ENCODE measurements around the gene ANP32E.
A peak's percentile ranks its signal among the peaks of the same experiment; 100 is the strongest.

The ANP32E gene

DNA sequence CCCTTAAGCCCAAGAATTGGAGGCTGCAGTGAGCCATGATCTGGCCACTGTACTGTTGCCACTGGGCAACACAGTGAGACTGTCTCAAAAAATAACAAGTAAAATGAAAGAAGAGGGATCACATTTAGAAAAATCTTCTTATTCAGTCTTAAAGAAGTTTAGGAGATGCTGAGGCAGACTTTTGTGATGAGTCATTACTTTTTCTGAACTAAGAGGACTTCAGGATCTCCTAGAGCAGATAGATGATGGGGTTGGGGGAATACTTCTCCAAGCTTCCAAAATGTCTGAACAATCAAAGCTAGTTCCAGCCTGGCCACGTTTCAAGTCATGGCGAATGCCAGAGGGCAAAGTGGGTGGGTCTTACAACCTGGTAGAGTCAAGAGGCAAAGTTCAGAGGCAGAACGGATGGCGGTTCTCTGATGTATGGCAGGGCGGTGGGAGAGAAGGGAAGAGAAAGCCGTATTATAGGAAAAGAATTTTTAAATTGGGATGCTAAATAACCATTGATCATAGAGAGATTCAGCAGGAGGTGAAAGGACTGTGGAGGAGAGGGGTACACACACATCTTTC is 44.3 kb upstream of the ANP32E start:
- H3K27me3 Mint-ChIP-seq (ENCODE audit: low read depth) = peaks cover 6% of the 10 kb centered on the region
- H3K9me3 Mint-ChIP-seq = no peaks in the 10 kb centered on the region
- peak overlapping the region; percentile 47 to 70 (median 68) for H3K4me3 Mint-ChIP-seq
- TF ChIP-seq, protein P1, sequence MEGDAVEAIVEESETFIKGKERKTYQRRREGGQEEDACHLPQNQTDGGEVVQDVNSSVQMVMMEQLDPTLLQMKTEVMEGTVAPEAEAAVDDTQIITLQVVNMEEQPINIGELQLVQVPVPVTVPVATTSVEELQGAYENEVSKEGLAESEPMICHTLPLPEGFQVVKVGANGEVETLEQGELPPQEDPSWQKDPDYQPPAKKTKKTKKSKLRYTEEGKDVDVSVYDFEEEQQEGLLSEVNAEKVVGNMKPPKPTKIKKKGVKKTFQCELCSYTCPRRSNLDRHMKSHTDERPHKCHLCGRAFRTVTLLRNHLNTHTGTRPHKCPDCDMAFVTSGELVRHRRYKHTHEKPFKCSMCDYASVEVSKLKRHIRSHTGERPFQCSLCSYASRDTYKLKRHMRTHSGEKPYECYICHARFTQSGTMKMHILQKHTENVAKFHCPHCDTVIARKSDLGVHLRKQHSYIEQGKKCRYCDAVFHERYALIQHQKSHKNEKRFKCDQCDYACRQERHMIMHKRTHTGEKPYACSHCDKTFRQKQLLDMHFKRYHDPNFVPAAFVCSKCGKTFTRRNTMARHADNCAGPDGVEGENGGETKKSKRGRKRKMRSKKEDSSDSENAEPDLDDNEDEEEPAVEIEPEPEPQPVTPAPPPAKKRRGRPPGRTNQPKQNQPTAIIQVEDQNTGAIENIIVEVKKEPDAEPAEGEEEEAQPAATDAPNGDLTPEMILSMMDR (IDR thresholded peaks at IDR 0.05; ENCODE audit: unreplicated experiment in 3 of 3) = no peak
- peaks cover 47% of the 10 kb centered on the region for H3K36me3 Mint-ChIP-seq (ENCODE audit: low read depth)
- peaks cover 31% of the 10 kb centered on the region for H3K4me1 Mint-ChIP-seq
- H3K27ac Mint-ChIP-seq = no peak overlapping the region

DNA sequence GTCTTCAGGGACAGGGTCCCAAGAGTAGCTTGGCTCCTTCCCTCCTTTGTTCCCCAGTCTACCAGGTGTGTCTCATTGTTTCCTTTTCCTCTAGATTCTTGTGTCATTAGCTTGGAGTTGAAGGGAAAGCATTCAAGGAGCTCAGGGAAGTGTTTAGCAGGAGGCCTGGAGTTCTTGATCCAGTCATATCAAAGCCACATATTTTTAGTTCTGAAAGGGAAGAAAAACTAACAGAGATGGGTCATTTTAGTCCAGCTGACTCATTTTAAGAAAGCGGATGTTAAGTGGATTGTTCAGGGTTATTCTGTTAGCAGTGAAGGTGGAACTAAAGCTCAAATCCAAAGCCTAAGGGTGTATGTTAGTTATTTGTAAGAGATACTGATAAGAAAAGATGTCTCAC is 37.4 kb upstream of the ANP32E start:
- peaks cover 24% of the 10 kb centered on the region for H3K36me3 Mint-ChIP-seq (ENCODE audit: low read depth)
- TF ChIP-seq, protein P1 (IDR thresholded peaks at IDR 0.05; ENCODE audit: unreplicated experiment in 3 of 3) = no peak
- peaks cover 35% of the 10 kb centered on the region for H3K4me1 Mint-ChIP-seq
- peak overlapping the region; percentile 84 to 90 (median 88) for H3K4me3 Mint-ChIP-seq
- H3K27me3 Mint-ChIP-seq (ENCODE audit: low read depth) = peaks cover 6% of the 10 kb centered on the region
- no peaks in the 10 kb centered on the region for H3K9me3 Mint-ChIP-seq
- H3K27ac Mint-ChIP-seq = peak overlapping the region; percentile 97 to 98 (median 97)

DNA sequence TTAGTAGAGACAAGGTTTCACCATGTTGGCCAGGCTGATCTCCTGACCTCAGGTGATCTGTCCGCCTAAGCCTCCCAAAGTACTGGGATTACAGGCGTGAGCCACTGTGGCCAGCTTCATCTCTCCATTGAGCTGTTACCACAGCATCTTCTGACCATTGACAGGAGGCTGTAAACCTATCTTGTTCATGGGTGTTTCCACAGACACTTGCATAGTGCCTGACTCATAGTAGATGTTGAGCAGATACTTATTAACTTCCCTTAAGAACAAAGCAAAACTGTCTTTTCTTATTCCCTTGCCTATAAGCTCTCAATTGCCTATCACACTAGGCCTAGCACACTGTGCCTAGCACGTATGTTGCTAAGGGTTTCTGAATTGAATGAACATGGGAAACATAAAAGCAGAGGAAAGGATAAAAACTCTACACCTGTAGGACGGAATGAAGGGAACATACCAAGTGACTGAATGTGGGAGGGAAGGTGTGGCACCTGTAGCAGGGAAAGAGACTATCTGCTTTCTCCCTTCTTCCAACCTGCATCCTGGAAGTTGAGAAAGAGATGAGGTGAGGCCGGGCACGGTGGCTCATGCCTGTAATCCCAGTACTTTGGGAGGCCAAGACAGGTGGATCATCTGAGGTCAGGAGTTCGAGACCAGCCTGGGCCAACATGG is 35.5 kb upstream of the ANP32E start:
- Mint-ChIP-seq H3K4me3 (peak overlapping the region; percentile 84 to 90 (median 88)), H3K36me3 (ENCODE audit: low read depth) (peaks cover 23% of the 10 kb centered on the region), H3K9me3 (no peaks in the 10 kb centered on the region), H3K27me3 (ENCODE audit: low read depth) (peaks cover 6% of the 10 kb centered on the region), H3K4me1 (peaks cover 46% of the 10 kb centered on the region), H3K27ac (peak overlapping the region; percentile 97 to 98 (median 97))
- TF ChIP-seq, protein P1 (IDR thresholded peaks at IDR 0.05; ENCODE audit: unreplicated experiment in 3 of 3) = no peak

DNA sequence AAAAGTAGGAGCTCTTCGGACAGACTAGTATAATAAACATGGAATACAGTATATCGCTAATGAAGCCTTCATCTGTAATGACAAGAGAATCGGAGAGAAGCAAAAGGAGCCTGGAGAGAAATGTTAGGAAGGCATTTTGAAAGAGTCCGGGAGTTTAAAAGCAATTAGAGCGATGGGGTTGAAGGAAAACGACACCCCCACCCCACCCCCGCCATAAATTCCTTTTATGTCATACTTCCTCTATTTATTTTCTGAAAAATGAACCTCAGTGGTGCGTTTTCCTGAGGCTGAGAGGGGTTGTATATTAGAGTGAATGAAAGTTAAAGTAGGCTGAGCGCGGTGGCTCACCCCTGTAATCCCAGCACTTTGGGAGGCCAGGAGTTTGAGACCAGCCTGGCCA is 33.5 kb upstream of the ANP32E start:
- H3K27ac Mint-ChIP-seq = peak overlapping the region; percentile 94 to 97 (median 97)
- peaks cover 24% of the 10 kb centered on the region for H3K36me3 Mint-ChIP-seq (ENCODE audit: low read depth)
- H3K4me3 Mint-ChIP-seq = peak overlapping the region; percentile 89 to 100 (median 92)
- H3K27me3 Mint-ChIP-seq (ENCODE audit: low read depth) = no peaks in the 10 kb centered on the region
- TF ChIP-seq, protein P1 (IDR thresholded peaks at IDR 0.05; ENCODE audit: unreplicated experiment in 3 of 3) = no peak
- no peaks in the 10 kb centered on the region for H3K9me3 Mint-ChIP-seq
- peaks cover 46% of the 10 kb centered on the region for H3K4me1 Mint-ChIP-seq

DNA sequence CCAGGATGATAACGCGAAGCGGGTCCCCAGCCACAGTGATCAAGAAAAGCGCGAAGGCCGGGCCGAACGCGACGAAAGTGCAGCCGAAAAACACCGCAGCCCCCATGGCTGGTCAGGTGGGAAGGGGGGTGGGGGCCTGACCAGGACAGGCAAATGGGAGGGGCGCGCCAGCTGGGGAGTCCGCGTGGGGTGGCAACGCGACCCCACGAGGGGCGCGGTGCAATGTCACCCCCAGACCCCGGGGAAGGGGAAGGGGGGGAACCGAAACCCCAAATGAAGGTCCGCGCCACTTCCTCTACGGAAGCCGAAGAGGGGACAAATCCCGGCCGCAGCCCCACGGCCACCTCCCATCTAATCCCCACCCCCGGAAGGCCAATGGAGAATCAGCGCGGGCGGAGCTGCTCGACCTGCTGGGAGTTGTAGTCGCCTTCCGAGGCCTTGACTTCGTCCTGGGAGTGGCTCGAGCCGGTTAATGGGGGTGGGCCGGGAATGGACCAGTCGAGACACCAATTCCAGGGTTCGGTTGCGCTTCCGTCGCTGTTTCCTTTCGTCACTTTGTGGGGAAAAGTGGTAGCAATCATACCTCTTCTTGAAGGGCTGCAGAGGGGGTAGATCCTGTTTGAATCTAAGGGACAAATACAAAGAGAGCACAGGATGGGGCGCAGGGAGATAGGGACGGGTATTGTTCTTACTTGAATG is 32.9 kb upstream of the ANP32E start, which contains the start of gene APH1A:
Gene APH1A (minus strand): TSS at position 312 of the 699 bp plus-strand sequence. CDS start 206 bp downstream, at position 106.
- H3K9me3 Mint-ChIP-seq = no peaks in the 10 kb centered on the region
- peaks cover 25% of the 10 kb centered on the region for H3K36me3 Mint-ChIP-seq (ENCODE audit: low read depth)
- H3K27ac Mint-ChIP-seq = peak within 1 kb of the TSS; percentile 94 to 97 (median 97)
- peaks cover 45% of the 10 kb centered on the region for H3K4me1 Mint-ChIP-seq
- peak within 1 kb of the TSS; percentile 89 to 100 (median 92) for H3K4me3 Mint-ChIP-seq
- no peaks in the 10 kb centered on the region for H3K27me3 Mint-ChIP-seq (ENCODE audit: low read depth)
- TF ChIP-seq, protein P1 (IDR thresholded peaks at IDR 0.05; ENCODE audit: unreplicated experiment in 3 of 3) = no peak
